ENCODE measurements around the gene KLHL26.
A peak's percentile ranks its signal among the peaks of the same experiment; 100 is the strongest.
"Not testable (repeated sequence)": the region's sequence is repeated elsewhere in the genome, so short reads cannot be mapped to it uniquely, and the experiment has no call there.

KLHL26 gene

GRCh38 chr19:18662972-18663732, 26.3 kb downstream of the KLHL26 start:
- DNase-seq: no peak

GRCh38 chr19:18663940-18664530, 27.2 kb downstream of the KLHL26 start:
- no peak for DNase-seq

GRCh38 chr19:18665771-18666202, 29.0 kb downstream of the KLHL26 start:
- peak in 4 of 58 donors; percentile 27 to 49 (median 30) for DNase-seq

GRCh38 chr19:18666317-18666716, 29.5 kb downstream of the KLHL26 start:
- no peak for DNase-seq

- no peak for DNase-seq
Observed at GRCh38 chr19:18666784-18667183, 30.0 kb downstream of the KLHL26 start.

- DNase-seq: peak in 4 of 58 donors; percentile 21 to 32 (median 26)
Observed at GRCh38 chr19:18667531-18668251, 30.9 kb downstream of the KLHL26 start.

- no peak for DNase-seq
Observed at GRCh38 chr19:18668252-18668631, 31.4 kb downstream of the KLHL26 start.

GRCh38 chr19:18668744-18669523, 32.1 kb downstream of the KLHL26 start:
- DNase-seq: no peak

GRCh38 chr19:18669524-18669817, 32.6 kb downstream of the KLHL26 start:
- DNase-seq: no peak

- DNase-seq: no peak
Observed at GRCh38 chr19:18669883-18670282, 33.1 kb downstream of the KLHL26 start.

GRCh38 chr19:18670312-18670711, 33.5 kb downstream of the KLHL26 start:
- DNase-seq: no peak

GRCh38 chr19:18671303-18672043, 34.6 kb downstream of the KLHL26 start:
- no peak for DNase-seq

- DNase-seq: peak in 2 of 58 donors; percentile 52 to 61
Observed at GRCh38 chr19:18672044-18672451, 35.2 kb downstream of the KLHL26 start.

GRCh38 chr19:18672606-18673337, 35.9 kb downstream of the KLHL26 start:
- DNase-seq: peak in 51 of 58 donors; percentile 13 to 89 (median 58)

GRCh38 chr19:18674616-18675015, 37.8 kb downstream of the KLHL26 start:
- peak in 45 of 58 donors; percentile 9 to 81 (median 44) for DNase-seq

- DNase-seq: no peak
Observed at GRCh38 chr19:18675779-18676178, 39.0 kb downstream of the KLHL26 start.

GRCh38 chr19:18676692-18677091, 39.9 kb downstream of the KLHL26 start:
- no peak for DNase-seq

GRCh38 chr19:18677156-18677555, 40.3 kb downstream of the KLHL26 start:
- DNase-seq: no peak

GRCh38 chr19:18680148-18680547, 43.3 kb downstream of the KLHL26 start:
- not testable (repeated sequence) for DNase-seq

GRCh38 chr19:18682807-18683108, 45.9 kb downstream of the KLHL26 start:
- no peak for DNase-seq

Measured in anterior cingulate cortex (tissue), 58 donors.